Stimulated activated naive CD8-positive, alpha-beta T cell treated with anti-CD3 and anti-CD28 coated beads, Interleukin-15, Interleukin-2, amounts not matched to agents 100 ng/mL and 50 ng/mL, for 24 hours (primary cell): ENCODE data around the gene YJU2.

Experiments
- H3K27ac Mint-ChIP-seq: one replicate; pipeline ENCODE4 v1.8.0; 2021; ENCODE audit warnings: mild to moderate bottlenecking, mixed read lengths
- H3K27me3 Mint-ChIP-seq: one replicate; pipeline ENCODE4 v1.8.0; 2021; ENCODE audit warnings: mixed read lengths
- H3K36me3 Mint-ChIP-seq: one replicate; pipeline ENCODE4 v1.8.0; 2021; ENCODE audit warnings: low read depth, mixed read lengths
- H3K4me1 Mint-ChIP-seq: one replicate; pipeline ENCODE4 v1.8.0; 2021; ENCODE audit warnings: low read depth, mixed read lengths
- H3K4me3 Mint-ChIP-seq: one replicate; pipeline ENCODE4 v1.8.0; 2021; ENCODE audit warnings: mild to moderate bottlenecking, mixed read lengths
- H3K9me3 Mint-ChIP-seq: one replicate; pipeline ENCODE4 v1.8.0; 2021; ENCODE audit warnings: mixed read lengths

Gene YJU2

DNA sequence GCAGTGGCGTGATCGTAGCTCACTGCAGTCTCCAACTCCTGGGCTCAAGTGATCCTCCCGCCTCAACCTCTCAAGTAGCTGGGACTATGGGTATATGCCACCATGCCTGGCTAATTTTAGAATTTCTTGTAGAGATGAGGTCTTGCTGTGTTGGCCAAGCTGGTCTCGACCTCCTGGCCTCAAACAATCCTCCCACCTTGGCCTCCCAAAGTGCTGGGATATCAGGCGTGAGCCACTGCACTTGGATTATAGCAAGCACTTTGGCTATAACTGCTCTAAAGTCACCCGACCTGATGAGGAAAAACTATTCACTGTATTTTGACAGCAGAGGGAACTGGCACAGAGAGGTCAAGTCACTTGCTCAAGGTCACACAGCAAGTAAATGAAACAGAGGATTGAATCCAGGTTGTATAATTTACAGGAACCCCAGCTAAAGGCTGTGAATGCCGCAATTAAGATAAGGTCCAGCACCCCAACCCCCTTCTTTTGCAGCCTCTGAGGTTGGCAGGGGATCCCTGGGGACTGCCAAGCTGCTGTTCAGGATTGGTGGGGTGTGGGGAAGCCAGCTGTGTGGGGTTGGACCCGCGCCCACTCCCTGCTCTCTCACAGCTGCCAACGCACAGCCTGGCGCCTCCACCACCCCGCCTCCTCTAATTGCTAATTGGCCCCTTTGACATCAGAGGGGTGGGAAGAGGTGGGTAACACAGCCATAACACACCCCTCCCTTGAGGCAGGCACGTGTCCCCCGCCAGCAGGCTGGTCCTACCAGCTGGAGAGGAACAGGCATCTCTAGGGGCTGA, 49.3 kb downstream of the YJU2 start:
- H3K36me3 Mint-ChIP-seq = no peaks in the 10 kb centered on the region
- H3K4me1 Mint-ChIP-seq = peaks cover 4% of the 10 kb centered on the region
- H3K9me3 Mint-ChIP-seq = no peaks in the 10 kb centered on the region
- no peaks in the 10 kb centered on the region for H3K27me3 Mint-ChIP-seq
- H3K27ac Mint-ChIP-seq = no peak overlapping the region
- no peak overlapping the region for H3K4me3 Mint-ChIP-seq

DNA sequence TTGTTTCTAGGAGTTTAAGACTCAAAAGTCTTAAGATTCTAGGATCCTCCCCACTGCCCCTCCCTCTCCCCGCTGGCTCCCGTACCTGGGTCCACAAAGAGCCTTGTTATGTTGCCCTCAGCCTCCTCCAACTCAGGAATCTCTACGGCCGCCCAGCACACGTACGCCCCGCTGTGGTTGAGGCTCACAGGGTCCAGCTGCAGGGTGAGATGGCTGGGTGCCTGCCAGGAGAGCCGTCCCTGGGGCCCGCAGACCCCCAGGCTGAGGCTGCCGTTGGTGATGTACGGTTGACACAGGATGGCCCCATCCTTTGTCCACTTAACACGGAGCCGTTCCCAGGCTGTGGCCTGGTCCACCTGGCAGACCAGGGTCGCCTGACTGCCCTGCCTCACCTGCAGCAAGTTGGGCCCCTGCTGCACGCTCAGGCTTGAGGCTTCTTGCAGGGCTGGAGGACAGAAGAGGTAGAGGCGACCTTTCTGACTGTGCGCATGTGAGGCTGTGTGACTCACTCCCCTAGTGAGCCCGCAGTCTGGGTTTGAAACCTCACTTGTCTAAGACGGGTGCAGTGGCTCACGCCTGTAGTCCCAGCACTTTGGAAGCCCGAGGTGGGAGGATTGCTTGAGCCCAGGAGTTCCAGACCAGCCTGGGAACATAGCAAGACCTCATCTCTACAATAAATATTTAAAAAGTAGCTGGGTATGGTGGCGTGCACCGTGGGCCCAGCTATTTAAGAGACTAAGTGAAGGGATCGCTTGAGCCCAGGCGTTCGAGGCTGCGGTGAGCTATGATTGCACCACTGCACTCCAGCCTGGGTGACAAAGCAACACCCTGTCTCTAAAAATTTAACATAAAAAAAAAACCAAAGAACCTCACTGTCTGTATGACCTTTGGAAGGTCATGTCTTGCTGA, 51.3 kb downstream of the YJU2 start:
- Mint-ChIP-seq H3K4me3 (no peak overlapping the region), H3K27ac (peak overlapping the region; percentile 74), H3K36me3 (no peaks in the 10 kb centered on the region), H3K27me3 (no peaks in the 10 kb centered on the region), H3K4me1 (peaks cover 21% of the 10 kb centered on the region), H3K9me3 (no peaks in the 10 kb centered on the region)

DNA sequence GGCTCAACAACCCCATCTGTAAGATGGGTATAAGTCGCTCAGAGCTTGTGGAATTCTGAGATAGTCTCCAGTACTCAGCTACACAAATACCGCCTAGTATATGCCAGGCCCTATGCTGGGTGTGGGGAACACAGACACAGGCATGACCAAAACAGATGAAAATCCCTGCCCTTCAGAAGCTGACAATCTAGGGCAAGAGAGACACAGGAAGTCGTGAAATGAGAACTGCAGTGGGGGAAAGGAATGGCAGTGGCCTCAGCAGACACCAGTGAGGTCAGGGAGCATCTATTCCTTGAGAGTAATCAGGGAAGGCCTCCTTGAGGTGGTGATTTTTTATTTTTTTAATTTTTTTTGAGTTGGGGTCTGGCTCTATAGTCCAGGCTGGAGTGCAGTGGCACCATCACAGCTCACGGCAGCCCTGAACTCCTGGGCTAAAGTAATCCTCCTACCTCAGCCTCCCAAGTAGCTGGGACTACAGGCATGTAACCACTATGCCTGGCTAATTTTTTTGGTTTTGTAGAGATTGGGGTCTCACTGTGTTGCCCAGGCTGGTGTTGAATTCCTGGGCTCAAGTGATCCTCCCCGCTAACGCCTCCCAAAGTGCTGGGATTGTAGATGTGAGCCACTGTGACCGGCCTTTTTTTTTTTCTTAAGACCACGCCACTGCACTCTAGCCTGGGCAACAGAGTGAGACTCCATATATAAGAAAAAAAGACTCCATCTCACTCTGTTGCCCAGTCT, 52.1 kb downstream of the YJU2 start:
- Mint-ChIP-seq H3K4me1 (peaks cover 26% of the 10 kb centered on the region), H3K36me3 (no peaks in the 10 kb centered on the region), H3K9me3 (no peaks in the 10 kb centered on the region), H3K27me3 (no peaks in the 10 kb centered on the region), H3K27ac (peak overlapping the region; percentile 74), H3K4me3 (no peak overlapping the region)

DNA sequence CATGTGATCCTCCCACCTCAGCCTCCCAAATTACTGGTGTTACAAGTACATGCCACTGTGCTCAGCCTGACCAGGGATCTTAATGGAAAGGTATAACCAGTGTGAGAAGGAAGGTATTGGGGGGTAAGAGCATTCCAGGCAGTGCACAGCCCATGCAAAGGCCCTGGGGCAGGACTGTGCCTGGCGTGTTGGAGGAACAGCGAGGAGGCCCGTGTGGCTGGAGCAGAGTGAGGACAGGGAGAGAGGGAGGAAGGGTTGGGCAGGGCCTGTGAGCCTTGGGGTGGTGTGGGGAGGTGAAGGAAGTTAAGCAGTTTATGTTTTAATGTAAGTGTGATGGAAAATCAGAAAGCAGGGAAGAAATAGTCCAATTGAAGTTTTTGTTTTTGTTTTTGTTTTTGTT, 53.7 kb downstream of the YJU2 start:
- Mint-ChIP-seq H3K4me3 (no peak overlapping the region), H3K36me3 (no peaks in the 10 kb centered on the region), H3K27ac (no peak overlapping the region), H3K27me3 (no peaks in the 10 kb centered on the region), H3K9me3 (no peaks in the 10 kb centered on the region), H3K4me1 (peaks cover 30% of the 10 kb centered on the region)

DNA sequence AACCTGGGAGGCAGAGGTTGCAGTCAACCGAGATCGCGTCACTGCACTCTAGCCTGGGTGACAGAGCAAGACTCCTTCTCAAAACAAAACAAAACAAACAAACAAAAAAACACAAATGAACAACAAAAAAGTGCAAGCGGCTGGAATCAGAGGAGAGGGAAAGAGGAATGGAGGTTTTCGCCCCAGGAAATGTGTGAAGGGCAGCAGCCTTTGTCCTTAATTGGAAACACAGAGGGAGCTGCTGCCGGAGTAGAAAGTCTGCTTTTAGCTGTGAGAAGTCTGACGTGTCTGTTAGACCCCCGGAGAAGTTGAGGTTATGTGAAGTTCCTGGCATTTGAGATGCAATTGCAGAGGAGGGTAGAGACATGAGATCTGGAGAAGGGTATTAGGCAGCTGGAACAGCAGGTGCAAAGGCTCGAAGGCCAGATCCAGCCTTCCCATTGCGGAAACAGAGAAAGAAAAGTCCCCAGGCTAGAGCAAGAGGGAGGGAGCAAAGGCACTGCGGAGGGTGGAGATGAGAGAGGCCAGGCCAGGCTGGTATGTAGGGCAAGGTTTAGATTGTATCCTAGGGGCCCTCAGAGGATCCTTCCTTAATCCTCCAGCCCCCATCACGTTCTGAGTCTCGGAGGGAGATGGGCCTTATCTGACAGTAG, 54.8 kb downstream of the YJU2 start:
- Mint-ChIP-seq H3K4me1 (peaks cover 30% of the 10 kb centered on the region), H3K27me3 (no peaks in the 10 kb centered on the region), H3K27ac (peak overlapping the region; percentile 74), H3K9me3 (no peaks in the 10 kb centered on the region), H3K4me3 (peak overlapping the region; percentile 72), H3K36me3 (no peaks in the 10 kb centered on the region)

DNA sequence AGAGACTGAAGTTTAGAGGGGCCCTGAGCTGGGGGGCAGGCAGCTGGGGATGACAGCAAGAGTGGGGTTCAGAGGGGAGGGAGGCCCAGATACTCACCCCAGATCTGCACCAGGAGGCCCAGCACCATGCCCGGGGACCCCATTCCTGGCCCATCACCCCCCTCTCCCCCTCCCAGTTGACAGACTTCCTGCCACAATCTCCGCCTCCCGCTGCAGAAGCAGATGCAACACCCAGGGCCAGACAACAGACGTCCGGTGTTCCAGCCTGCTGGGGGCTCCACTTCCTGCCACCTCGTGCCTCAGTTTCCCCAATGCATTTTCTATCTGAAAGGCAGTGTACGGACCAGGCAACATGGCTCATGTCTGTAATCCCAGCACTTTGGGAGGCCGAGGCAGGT, 55.4 kb downstream of the YJU2 start, which contains the start of gene TMIGD2:
TMIGD2 (minus strand) TSS at position 147 of the 398 bp plus-strand sequence; CDS start at position 143, 4 bp downstream.
- Mint-ChIP-seq H3K27ac (peak within 1 kb of the TSS; percentile 74), H3K27me3 (no peaks in the 10 kb centered on the region), H3K9me3 (no peaks in the 10 kb centered on the region), H3K36me3 (no peaks in the 10 kb centered on the region), H3K4me1 (peaks cover 30% of the 10 kb centered on the region), H3K4me3 (peak within 1 kb of the TSS; percentile 72)

DNA sequence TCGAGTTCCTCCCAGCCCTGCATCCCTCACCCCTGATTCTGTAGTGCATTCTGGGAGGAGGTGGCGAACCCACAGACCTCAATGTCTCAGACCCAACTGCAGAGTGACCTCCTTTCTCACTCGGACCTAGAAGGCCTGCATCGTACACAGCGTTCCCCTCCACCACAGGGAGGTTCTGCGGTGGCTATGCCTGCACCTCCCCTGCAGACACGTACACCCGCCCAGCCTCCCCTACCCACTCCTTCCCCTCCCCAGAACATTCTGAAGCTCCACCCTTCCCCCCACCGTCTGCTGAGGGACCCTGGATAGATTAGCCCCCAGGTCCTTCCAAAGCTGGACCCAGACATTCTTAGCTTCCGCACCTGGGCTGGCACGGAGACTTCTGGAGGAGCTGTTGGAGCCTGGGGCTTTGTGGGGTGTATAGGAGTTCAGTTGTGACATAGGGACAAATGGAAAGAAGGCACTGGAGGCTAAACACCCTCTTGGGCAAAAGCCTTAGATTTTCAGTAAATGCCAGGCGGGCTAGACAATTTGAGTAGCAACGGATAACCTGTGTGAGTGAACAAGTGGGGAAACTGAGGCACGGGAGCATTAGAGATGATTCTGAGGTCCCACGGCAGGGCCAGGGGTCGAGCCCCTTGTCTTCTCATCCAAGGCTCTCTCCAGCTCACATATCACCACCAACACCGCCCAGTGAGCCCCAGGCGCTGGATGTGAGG, 57.1 kb downstream of the YJU2 start:
- peak overlapping the region; percentile 40 for H3K27ac Mint-ChIP-seq
- no peaks in the 10 kb centered on the region for H3K27me3 Mint-ChIP-seq
- no peaks in the 10 kb centered on the region for H3K36me3 Mint-ChIP-seq
- H3K9me3 Mint-ChIP-seq = no peaks in the 10 kb centered on the region
- peak overlapping the region; percentile 72 for H3K4me3 Mint-ChIP-seq
- H3K4me1 Mint-ChIP-seq = peaks cover 26% of the 10 kb centered on the region

DNA sequence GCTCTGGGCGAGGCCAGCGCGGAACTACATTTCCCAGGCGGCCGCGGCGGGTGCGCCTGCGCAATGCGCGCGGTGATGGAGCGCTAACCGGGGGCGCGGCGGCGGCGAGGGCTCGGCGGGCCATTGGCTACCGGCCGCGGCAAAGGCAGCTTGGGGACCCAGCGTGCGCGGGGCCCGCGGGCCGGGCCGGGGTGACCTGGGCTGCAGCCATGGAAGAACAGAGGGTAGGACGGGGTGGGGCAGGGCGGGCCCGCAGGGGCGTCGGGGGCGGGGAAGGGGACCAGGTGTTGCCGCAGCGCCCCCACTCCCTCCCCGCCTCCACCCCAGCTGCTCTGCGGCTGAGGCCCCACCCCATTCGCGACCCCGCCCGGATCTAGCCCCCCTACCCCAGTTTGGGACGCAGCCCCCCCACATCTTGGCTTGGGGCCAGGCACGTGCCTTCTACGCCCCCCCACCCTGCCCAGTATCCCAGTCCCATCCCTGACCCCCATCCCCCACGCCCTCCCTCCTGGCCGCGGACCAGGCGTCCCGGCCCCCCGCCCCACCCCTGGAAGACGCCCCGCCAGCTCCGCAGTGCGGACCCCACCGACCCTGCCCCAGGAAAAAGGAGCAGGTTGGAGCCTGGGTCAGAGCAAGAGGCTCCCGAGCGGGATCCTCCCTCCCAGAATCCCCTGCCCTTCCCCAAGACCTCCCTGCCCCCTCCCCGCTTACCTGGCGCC, 57.8 kb downstream of the YJU2 start, which contains the start of gene FSD1:
FSD1 (plus strand) TSS at position 61 of the 719 bp plus-strand sequence; CDS start at position 210, 149 bp downstream.
- Mint-ChIP-seq H3K9me3 (no peaks in the 10 kb centered on the region), H3K4me1 (peaks cover 26% of the 10 kb centered on the region), H3K27me3 (no peaks in the 10 kb centered on the region), H3K4me3 (peak within 1 kb of the TSS; percentile 72), H3K27ac (peak within 1 kb of the TSS; percentile 40), H3K36me3 (no peaks in the 10 kb centered on the region)

DNA sequence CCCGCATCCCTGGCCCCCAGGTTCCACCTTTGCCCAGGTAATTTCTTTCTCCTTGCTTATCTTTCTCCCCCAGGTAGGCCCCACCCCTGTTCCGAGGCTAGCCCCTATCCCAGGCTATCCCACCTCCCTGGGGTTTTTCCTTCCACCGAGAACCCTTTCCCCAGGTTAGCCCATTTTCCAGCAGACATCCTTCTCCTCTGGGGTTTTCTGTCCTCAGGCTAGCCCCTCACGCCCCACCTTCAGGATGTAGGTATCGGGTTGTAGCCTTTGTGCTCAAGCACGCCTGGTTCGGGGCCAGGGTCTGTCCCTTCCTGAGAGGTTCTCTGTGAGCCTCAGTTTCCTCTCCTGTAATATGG, 58.4 kb downstream of the YJU2 start:
- Mint-ChIP-seq H3K36me3 (no peaks in the 10 kb centered on the region), H3K4me1 (peaks cover 26% of the 10 kb centered on the region), H3K4me3 (peak overlapping the region; percentile 58), H3K27ac (peak overlapping the region; percentile 36), H3K9me3 (no peaks in the 10 kb centered on the region), H3K27me3 (no peaks in the 10 kb centered on the region)

DNA sequence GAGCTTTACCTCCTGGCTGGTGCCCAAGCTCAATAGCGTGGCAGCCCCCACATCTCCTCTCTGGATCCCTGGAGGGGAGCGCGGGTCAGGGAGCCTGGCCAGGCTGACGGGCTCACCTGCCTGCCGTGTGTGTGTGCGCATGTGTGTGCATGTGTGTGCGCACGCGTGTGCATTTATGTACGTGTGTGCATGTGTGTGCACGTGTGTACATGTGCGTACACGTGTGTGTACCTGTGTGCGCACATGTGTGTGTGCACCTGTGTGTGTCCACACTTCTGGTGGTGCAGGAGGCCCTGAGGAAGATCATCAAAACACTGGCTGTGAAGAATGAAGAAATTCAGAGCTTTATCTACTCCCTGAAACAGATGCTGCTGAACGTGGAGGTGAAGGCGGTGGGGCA, 58.8 kb downstream of the YJU2 start:
- Mint-ChIP-seq H3K9me3 (no peaks in the 10 kb centered on the region), H3K27me3 (no peaks in the 10 kb centered on the region), H3K27ac (peak overlapping the region; percentile 36), H3K36me3 (no peaks in the 10 kb centered on the region), H3K4me3 (peak overlapping the region; percentile 58), H3K4me1 (peaks cover 26% of the 10 kb centered on the region)

DNA sequence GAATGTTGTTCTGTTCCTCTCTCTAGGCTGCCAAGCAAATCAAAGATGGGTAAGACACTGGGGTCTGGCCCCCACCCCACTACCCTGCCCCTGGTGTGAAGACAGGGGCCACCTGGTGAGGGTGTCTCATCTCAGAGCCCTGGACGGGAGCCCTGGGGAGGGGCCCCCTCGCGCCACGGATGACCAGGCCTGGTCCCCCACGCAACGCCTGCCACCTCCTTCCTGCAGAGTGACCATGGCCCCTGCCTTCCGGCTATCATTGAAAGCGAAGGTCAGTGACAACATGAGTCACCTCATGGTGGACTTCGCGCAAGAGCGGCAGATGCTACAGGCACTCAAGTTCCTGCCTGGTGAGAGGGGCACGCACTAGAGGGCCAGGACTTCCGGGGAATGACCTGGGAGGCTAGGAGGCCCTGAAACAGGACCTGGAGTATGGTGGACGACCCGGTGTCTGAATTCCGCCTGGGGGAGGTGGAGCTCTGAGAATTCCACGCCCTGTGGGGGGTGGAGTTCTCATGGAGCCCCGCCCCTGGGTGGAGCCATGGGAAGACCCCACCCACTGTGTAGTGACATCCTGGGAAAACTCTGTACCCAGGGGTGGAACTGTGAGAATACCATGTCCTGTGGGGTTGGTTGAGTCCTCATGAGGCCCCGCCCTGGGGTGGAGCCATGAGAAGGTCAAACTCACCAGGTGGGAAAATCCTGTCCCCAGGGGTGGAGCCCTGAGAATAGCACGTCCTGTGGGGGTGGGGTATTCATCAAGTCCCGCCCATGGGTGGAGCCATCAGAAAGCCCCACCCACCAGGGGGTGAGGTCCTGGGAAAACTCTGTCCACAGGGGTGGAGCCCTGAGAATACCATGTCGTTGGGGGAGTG, 63.6 kb downstream of the YJU2 start:
- H3K4me1 Mint-ChIP-seq = no peaks in the 10 kb centered on the region

DNA sequence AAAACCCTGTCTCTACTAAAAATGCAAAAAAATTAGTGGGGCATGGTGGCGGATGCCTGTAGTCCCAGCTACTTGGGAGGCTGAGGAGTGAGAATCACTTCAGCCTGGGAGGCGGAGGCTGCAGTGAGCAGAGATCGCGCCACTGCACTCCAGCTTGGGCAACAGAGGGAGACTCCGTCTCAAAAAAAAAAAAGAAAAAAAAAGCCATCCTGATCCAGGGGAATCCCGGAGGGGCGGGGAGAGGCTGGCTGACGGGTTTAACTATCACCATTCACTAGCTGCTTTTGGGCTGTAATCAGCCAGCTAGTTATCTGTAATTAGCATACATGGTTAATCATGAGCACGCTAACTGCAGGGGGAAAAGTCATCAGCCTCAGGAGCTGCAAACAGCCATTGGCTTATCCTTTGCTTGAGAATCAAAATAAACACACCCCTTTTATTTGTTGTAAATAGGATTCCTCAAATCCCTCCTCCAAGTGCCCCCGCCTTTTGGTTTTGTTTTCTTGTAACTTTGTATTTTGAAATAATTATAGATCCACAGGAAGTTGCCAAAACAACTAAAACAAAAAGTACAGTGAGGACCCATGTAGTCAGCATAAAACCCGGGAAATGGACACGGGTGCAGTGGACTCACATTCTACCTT, 67.1 kb downstream of the YJU2 start:
- H3K36me3 Mint-ChIP-seq = no peaks in the 10 kb centered on the region
- H3K27me3 Mint-ChIP-seq = no peaks in the 10 kb centered on the region
- no peaks in the 10 kb centered on the region for H3K4me1 Mint-ChIP-seq
- no peak overlapping the region for H3K4me3 Mint-ChIP-seq
- H3K27ac Mint-ChIP-seq = no peak overlapping the region
- peaks cover 3% of the 10 kb centered on the region for H3K9me3 Mint-ChIP-seq

More for the DNA sequence above, 63.6 kb downstream of the YJU2 start:
- Mint-ChIP-seq H3K27ac (no peak overlapping the region), H3K4me3 (no peak overlapping the region), H3K27me3 (no peaks in the 10 kb centered on the region), H3K9me3 (no peaks in the 10 kb centered on the region), H3K36me3 (no peaks in the 10 kb centered on the region)
